ENCODE results near the gene CACNG7.

DNA sequence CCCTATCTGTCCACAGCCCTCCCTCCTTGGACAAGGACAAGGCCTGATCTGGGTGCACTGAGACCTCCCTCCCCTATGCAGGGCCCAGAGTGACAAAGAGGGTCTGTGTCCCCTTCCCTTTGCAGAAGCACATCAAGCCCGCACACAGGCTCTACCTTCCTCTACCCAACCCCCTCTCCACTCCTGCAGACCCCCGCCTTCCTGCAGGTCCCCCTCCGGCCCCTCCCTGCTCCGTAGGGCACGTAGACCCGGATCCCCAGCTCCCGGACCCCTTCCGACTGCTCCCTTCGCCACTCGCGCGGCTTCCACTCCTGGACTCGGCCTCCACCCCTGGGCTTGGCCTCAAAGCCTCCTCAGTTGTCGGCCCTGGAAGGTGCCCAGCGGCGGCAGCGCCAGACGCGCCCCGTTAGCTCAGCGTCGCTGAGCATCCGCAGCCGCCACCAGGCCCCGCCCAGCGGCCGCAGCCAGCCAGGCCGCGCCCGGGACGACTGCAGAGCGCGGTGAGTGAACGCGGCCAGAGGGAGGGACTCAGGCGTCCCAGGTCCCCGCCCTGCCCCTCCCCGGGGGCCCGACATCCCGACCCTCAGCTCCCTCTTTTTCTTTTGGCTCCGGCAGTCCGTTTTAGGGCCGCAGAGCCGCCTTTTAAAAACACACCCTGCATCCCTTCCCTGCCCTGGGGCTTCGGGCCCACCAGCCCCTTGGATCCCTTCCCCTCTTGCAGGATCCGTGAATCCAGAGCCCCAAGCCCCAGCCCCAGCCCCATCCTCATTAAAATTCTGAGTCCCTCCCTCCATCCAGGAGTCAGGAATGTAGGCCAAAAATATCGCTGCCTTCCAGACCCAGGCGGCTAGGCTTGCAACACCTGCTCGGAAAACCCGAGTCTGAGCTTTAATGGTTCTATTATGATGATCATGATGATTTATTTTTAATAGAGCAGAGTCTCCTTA is 42.9 kb upstream of the CACNG7 start:
- TF ChIP-seq, protein P1, sequence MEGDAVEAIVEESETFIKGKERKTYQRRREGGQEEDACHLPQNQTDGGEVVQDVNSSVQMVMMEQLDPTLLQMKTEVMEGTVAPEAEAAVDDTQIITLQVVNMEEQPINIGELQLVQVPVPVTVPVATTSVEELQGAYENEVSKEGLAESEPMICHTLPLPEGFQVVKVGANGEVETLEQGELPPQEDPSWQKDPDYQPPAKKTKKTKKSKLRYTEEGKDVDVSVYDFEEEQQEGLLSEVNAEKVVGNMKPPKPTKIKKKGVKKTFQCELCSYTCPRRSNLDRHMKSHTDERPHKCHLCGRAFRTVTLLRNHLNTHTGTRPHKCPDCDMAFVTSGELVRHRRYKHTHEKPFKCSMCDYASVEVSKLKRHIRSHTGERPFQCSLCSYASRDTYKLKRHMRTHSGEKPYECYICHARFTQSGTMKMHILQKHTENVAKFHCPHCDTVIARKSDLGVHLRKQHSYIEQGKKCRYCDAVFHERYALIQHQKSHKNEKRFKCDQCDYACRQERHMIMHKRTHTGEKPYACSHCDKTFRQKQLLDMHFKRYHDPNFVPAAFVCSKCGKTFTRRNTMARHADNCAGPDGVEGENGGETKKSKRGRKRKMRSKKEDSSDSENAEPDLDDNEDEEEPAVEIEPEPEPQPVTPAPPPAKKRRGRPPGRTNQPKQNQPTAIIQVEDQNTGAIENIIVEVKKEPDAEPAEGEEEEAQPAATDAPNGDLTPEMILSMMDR (IDR thresholded peaks at IDR 0.05): no peak
- TF ChIP-seq POLR2A (IDR thresholded peaks at IDR 0.05): no peak

Data from right lobe of liver (tissue), 4 donors.